Fibroblast of skin of abdomen (primary cell): ENCODE data around the gene DENND5B.
A peak's percentile ranks its signal among the peaks of the same experiment; 100 is the strongest.
"Not testable (repeated sequence)": the region's sequence is repeated elsewhere in the genome, so short reads cannot be mapped to it uniquely, and the experiment has no call there.

Experiments
- DNase-seq: peaks from one replicate; pipeline ENCODE4 v3.0.0-alpha.2; 2013

DENND5B gene

DNA sequence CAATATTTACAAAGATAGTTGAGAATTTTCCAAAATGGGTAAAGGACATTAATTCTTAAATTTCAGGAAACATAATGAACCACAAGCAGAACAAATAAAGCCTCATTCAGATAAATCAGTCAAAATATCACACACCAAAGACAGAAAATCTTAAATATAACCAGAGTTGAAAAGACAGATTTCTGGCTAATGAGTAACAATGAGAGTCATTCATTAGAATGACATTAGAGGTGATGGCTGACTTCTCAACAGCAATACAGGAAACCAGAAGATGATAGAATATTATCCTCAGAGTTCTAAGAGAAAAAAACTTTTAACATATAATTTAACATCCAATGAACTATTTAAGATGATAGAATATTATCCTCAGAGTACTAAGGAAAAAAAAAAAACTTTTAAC lies 124.2 kb downstream of the DENND5B start:
- DNase-seq = peak; percentile 23

GRCh38 chr12:31465002-31465401 lies 125.9 kb downstream of the DENND5B start:
- no peak for DNase-seq

- DNase-seq = no peak
Measured at GRCh38 chr12:31460024-31460423, 130.9 kb downstream of the DENND5B start.

- no peak for DNase-seq
Measured at GRCh38 chr12:31456562-31456961, 134.4 kb downstream of the DENND5B start.

DNA sequence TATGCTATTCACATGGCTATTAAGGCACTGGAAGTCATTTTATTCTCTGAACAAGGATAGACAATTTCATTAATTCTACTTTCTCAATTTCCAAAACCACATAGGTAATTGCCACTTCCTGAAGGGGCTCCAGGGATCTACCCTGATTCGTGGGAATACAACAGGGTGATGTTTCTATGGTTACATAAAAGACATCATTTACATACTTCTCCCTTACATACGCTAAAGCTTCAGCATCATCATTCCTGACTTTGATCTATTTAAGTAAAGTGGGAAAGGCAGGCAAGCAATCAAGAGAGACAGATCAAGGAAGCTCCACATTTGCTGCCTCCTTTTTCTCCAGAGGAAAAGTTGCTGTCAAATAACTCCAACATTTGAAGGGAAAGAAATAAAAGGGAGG lies 146.2 kb downstream of the DENND5B start:
- no peak for DNase-seq

GRCh38 chr12:31440586-31440985 lies 150.3 kb downstream of the DENND5B start:
- no peak for DNase-seq

DNA sequence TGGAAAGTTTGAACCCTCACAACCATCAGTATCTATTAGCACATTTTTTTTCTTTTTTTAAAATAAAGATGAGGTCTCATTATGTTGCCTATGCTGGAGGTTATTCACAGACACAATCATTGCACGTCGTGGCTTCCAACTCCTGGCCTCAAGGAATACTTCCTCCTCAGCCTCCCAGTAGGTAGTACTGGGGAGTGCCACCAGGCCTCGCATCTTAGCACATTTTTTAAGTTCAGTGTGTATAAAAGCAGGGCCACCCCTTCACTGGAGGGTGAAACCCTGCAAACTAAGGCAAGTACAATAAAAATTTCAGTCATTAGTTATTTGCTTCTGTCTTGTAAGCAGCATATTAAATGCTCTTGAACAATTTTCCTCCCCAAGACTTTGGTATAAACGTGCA lies 150.8 kb downstream of the DENND5B start:
- no peak for DNase-seq

DNA sequence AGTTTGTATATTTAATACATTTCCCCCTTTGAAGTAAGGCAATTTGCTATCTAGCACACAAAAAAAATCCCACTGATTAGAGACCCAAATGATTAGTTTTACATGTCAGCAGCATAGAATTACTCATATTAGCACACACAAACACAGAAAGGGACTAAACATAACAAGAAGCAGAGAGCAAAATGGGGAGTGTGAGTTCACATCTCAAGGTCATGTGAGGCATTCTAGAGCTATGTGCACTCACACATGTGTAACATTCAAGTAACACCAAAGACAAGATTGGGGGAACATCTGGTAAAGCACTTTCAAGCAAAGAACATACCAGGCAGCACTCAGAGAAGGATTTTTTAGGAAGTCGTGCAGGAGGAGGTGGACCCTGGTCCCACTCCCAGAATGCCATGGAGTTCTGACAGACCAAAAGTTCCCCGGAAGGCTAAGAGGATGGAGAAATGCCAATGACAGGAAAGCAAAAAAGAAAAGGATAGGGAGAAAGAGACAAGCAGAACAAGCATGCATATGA lies 159.2 kb downstream of the DENND5B start:
- peak; percentile 43 for DNase-seq

GRCh38 chr12:31423405-31423804 lies 167.5 kb downstream of the DENND5B start:
- no peak for DNase-seq

DNA sequence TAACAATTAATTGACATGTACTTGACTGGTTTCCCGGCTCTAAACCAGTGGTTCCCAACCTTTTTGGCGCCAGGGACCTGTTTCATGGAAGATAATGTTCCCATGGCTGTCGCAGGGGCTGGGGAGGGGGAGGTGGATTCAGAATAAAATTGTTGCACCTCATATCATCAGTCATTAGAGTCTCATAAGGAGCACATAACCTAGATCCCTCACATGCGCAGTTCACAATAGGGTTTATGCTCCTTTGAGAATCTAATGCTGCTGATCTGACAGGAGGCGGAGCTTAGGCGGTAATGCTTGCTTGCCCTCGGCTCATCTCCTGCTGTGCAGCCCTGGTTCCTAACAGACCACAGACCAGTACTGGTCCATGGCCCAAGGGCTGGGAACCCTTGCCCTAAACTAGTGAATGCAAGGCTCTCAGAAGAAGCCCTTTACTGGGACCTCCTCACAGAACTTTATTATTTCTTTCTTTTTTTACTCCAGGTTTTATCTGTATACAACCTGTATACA lies 178.6 kb downstream of the DENND5B start:
- no peak for DNase-seq

DNA sequence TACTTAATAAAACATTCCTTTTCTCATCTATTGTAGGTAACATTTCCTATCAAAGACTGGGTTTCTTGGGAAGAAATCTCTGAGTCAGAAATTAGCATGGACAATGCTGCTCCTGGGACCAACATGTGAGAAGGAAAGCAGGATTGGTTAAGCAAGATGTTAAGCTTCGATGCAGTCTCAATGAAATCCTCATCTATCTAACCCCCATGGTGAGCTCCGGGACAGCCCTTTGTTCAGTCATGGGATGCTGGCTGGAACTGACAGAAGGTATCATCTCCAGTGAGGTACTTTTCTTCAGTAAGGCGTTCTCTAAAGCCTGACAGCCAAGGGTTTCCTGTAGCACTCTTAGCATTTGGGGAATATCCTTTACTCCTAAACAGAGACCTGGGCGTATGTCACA lies 182.2 kb downstream of the DENND5B start:
- no peak for DNase-seq

- no peak for DNase-seq
Measured at GRCh38 chr12:31407562-31407961, 183.4 kb downstream of the DENND5B start.

- no peak for DNase-seq
Measured at GRCh38 chr12:31406345-31406744, 184.6 kb downstream of the DENND5B start.

DNA sequence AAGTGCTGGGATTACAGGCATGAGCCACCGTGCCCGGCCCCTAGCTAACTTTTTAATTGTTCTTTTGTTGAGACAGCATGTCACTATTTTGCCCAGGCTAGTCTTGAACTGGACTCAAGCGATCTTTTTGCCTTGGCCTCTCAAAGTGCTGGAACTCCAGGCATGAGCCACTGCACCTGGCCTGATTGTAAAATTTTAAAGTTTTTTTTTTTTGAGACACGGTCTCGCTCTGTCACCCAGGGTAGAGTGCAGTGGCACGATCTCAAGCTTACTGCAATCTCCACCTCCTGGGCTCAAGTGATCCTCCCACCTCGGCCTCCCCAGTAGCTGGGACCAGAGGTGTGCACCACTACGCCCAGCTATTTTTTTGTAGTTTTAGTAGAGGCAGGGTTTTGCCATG lies 185.9 kb downstream of the DENND5B start:
- DNase-seq = no peak

DNA sequence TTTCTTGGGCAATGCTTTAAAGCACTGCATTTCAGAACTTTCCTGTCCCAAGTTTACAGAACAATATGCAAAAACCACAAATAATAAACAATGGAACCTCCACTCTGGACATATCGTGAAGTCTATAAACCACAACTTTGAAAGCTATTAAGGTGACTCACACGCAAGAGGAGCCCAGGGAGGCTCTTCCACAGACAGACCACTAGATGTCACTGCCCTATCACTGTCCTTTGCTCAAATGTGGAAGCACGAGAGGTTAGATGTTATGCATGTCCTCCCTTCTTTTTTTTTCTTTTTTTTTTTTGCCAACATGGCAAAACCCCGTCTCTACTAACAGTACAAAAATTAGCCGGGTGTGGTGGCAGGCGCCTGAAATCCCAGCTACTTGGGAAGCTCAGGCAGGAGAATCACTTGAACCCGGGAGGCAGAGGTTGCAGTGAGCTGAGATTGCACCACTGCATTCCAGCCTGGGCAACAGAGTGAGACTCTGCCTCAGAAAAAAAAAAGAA lies 187.8 kb downstream of the DENND5B start:
- peak; percentile 92 for DNase-seq

- DNase-seq = no peak
Measured at GRCh38 chr12:31393004-31393550, 197.9 kb downstream of the DENND5B start.

DNA sequence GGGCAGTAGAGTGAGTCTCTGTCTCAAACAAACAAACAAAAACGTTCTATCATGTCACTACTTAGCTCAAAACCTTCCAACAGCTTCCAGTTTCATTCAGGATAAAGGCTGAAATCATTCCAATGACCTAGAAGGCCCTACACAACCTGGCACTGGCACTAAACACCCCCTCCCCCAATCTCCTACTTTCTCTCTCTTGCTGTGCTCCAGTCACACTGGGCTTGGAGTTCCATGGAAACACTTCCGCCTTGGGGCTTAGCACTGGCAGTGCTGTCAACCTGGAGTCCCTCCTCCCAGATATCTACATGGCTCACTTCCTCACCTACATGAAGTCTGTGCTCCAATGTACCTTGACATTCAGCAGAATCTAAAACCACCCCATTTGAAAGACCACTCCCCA lies 199.9 kb downstream of the DENND5B start:
- DNase-seq = no peak

DNA sequence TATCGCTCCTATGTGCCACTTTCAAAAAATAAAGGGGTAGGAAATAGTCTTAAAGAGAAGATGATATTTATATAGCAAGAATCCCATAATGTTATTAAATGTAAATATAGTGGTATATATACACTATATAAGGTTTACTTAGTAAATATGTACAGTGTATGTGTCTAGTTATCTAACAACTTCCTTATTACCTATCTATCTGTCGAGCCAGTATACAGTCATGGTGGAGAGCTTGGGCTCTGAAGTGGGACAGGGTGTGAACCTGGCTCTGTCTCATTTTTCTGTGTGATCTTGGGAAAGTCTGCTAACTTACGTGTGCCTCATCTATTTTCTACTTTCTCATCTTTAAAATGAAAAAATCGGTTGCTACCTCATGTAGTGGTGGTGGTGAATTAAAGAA lies 202.2 kb downstream of the DENND5B start:
- DNase-seq = no peak

DNA sequence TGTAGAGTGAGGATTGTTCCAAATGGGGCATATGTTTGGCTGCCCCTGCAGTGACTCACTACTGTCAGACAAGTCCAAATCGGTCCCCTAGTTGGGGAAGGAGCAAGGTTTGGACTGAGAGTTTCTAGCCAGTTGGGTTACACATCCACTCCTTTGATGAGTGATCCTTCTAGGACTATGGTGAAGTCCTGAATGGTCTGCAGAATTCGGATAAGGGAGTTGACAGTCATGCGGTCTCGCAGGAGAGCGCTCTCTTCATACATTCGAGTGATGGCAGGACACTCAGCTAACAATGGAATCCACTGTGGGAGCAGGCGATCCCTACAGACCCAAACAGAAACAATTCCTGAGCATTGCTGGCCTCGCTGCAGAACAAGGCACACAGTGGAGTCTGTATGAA lies 203.5 kb downstream of the DENND5B start:
- DNase-seq = no peak

DNA sequence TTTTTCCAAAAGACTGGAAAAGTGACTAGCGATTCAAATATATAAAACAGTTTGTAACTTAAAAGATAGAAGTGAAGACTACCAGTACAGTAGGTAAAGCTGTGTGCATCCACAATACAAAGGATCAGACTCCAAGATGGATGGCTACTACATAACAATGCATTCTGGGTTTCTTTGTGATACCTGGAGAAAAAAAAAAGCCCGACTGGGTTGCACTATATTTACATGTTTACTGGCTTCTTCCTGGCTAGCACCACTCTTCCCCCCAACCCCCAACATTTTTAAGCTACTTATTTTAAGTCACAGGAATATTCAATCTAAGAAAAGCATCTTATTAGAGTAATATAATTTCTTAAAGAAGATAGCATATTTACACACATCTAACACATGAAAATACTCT lies 203.9 kb downstream of the DENND5B start:
- DNase-seq = no peak

- no peak for DNase-seq
Measured at GRCh38 chr12:31386364-31386777, 204.6 kb downstream of the DENND5B start.

DNA sequence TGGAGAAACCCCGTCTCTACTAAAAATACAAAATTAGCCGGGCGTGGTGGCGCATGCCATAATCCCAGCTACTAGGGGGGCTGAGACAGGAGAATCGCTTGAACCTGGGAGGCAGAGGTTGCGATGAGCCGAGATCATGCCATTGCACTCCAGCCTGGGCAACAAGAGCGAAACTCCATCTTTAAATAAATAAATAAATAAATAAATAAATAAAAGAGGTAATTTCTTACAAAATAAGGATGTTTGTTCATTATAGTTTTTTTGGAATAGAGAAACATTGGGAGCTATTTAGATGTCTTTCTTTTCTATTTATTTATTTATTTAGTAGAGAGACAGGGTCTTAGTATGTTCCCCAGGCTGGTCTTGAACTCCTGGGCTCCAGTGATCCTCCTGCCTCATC lies 213.7 kb downstream of the DENND5B start:
- DNase-seq = not testable (repeated sequence)

GRCh38 chr12:31375422-31375821 lies 215.5 kb downstream of the DENND5B start:
- not testable (repeated sequence) for DNase-seq

- DNase-seq = no peak
Measured at GRCh38 chr12:31371256-31371620, 219.7 kb downstream of the DENND5B start.
